Ishikawa (cell line): Measurements from ENCODE around the gene SLC38A5.

ENCODE experiments used
- CEBPB ChIP-seq: IDR thresholded peaks from 2 replicates; pipeline ENCODE4 v1.6.1; 2012
- CREB1 ChIP-seq: IDR thresholded peaks from 2 replicates; pipeline ENCODE4 v1.6.1; 2012; ENCODE audit warnings: low read depth
- EGR1 ChIP-seq: IDR thresholded peaks from 2 replicates; pipeline ENCODE4 v1.6.1; 2012
- EP300 ChIP-seq: IDR thresholded peaks from 2 replicates; pipeline ENCODE4 v1.6.1; 2012; ENCODE audit warnings: borderline replicate concordance
- FOXM1 ChIP-seq: IDR thresholded peaks from 2 replicates; pipeline ENCODE4 v1.6.1; 2012; ENCODE audit warnings: low read depth, borderline replicate concordance
- MAX ChIP-seq: IDR thresholded peaks from 2 replicates; pipeline ENCODE4 v1.6.1; 2012
- NFIC ChIP-seq: IDR thresholded peaks from 2 replicates; pipeline ENCODE4 v1.6.1; 2012
- RAD21 ChIP-seq: IDR thresholded peaks from 2 replicates; pipeline ENCODE4 v1.6.1; 2012; ENCODE audit warnings: low read depth
- REST ChIP-seq: IDR thresholded peaks from 2 replicates; pipeline ENCODE4 v1.6.1; 2012; ENCODE audit warnings: low read depth, mild to moderate bottlenecking
- TAF1 ChIP-seq: IDR thresholded peaks from 2 replicates; pipeline ENCODE4 v1.6.1; 2012; ENCODE audit warnings: low read depth, mild to moderate bottlenecking
- TCF12 ChIP-seq: IDR thresholded peaks from 2 replicates; pipeline ENCODE4 v1.6.1; 2012; ENCODE audit warnings: low read depth
- TEAD4 ChIP-seq: IDR thresholded peaks from 2 replicates; pipeline ENCODE4 v1.6.1; 2012
- USF1 ChIP-seq: IDR thresholded peaks from 2 replicates; pipeline ENCODE4 v1.6.1; 2012
- YY1 ChIP-seq: IDR thresholded peaks from 2 replicates; pipeline ENCODE4 v1.6.1; 2012; ENCODE audit warnings: low read depth
- ZBTB7A ChIP-seq: IDR thresholded peaks from 2 replicates; pipeline ENCODE4 v1.6.1; 2012; ENCODE audit warnings: low read depth

SLC38A5 gene

GRCh38 chrX:48470110-48470832 lies at the start of gene SLC38A5:
Gene SLC38A5 (minus strand): TSS chrX:48470260. CDS start chrX:48467924, 2,336 bp downstream.
- TF ChIP-seq REST (no peak), CEBPB (no peak), RAD21 (no peak), MAX (no peak), USF1 (no peak), YY1 (no peak), ZBTB7A (no peak)

- TF ChIP-seq MAX, result no peak
- TF ChIP-seq TEAD4, result no peak
- no peak for TF ChIP-seq NFIC
- no peak for TF ChIP-seq TAF1
- TF ChIP-seq YY1, result no peak
- TF ChIP-seq FOXM1, result no peak
- TF ChIP-seq CEBPB, result no peak
- no peak for TF ChIP-seq REST
- no peak for TF ChIP-seq CREB1
- no peak for TF ChIP-seq EP300
- no peak for TF ChIP-seq USF1
- no peak for TF ChIP-seq TCF12
- no peak for TF ChIP-seq ZBTB7A
- no peak for TF ChIP-seq RAD21
- no peak for TF ChIP-seq EGR1
Observed at GRCh38 chrX:48516987-48517386, 46.9 kb upstream of the SLC38A5 start.

- TF ChIP-seq REST (no peak), TAF1 (no peak), MAX (no peak), CREB1 (no peak), USF1 (no peak), ZBTB7A (no peak), TCF12 (no peak), EP300 (no peak), YY1 (no peak), CEBPB (no peak), RAD21 (no peak), FOXM1 (no peak)
Observed at GRCh38 chrX:48516285-48516684, 46.2 kb upstream of the SLC38A5 start.

GRCh38 chrX:48515842-48516241 lies 45.8 kb upstream of the SLC38A5 start:
- no peak for TF ChIP-seq FOXM1
- no peak for TF ChIP-seq MAX
- TF ChIP-seq CEBPB, result no peak
- TF ChIP-seq EP300, result no peak
- TF ChIP-seq TAF1, result no peak
- no peak for TF ChIP-seq RAD21
- TF ChIP-seq TEAD4, result no peak
- TF ChIP-seq EGR1, result no peak
- no peak for TF ChIP-seq REST
- TF ChIP-seq TCF12, result no peak
- TF ChIP-seq USF1, result no peak
- no peak for TF ChIP-seq CREB1
- TF ChIP-seq ZBTB7A, result no peak
- TF ChIP-seq YY1, result no peak
- TF ChIP-seq NFIC, result no peak
